Measurements from ENCODE around the gene MFRP.

GRCh38 chr11:119378851-119379465 is 32.5 kb upstream of the MFRP start:
- no peak for TF ChIP-seq CTCF (IDR thresholded peaks at IDR 0.05)
- TF ChIP-seq POLR2A (IDR thresholded peaks at IDR 0.05): no peak
